ENCODE measurements around the gene MAP3K13.
"Not testable (repeated sequence)": the region's sequence is repeated elsewhere in the genome, so short reads cannot be mapped to it uniquely, and the experiment has no call there.

MAP3K13 gene

DNA sequence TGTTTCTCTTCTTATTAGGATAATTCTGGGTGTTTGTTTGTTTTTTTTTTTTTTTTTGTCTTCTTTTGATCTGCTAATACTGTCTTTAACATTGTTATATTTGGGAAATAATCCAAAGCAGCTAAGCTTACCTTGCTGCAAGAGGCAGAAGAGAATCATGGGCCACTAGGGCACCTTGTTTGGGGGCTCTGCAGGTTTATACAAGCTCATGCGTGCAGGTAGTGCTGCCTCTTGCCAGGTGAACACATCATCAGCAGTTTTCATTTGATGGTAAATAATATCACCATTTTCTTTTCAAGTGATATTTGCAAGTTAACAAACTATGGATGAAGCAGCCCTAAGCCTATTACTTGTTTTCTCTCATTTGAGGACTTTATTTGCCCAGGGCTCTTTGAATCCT, 37.9 kb downstream of the MAP3K13 start:
- WGBS (ENCODE audit: insufficient coverage, insufficient read length): no CpG with 5 or more reads among the region's 1 CpG
- Histone ChIP-seq H3K4me3 (ENCODE audit: low read length) (no peak overlapping the region), H3K9me3 (ENCODE audit: control insufficient read depth, insufficient read depth, low read length) (no peaks in the 10 kb centered on the region), H3K27me3 (ENCODE audit: control insufficient read depth, insufficient read depth, low read length) (no peaks in the 10 kb centered on the region), H3K4me1 (ENCODE audit: control insufficient read depth, insufficient read depth, low read length) (no peaks in the 10 kb centered on the region), H3K36me3 (ENCODE audit: control insufficient read depth, insufficient read depth, low read length) (no peaks in the 10 kb centered on the region), H3K27ac (ENCODE audit: low read length) (no peak overlapping the region)
- DNase-seq (ENCODE audit: low read depth, low spot score): no peak

DNA sequence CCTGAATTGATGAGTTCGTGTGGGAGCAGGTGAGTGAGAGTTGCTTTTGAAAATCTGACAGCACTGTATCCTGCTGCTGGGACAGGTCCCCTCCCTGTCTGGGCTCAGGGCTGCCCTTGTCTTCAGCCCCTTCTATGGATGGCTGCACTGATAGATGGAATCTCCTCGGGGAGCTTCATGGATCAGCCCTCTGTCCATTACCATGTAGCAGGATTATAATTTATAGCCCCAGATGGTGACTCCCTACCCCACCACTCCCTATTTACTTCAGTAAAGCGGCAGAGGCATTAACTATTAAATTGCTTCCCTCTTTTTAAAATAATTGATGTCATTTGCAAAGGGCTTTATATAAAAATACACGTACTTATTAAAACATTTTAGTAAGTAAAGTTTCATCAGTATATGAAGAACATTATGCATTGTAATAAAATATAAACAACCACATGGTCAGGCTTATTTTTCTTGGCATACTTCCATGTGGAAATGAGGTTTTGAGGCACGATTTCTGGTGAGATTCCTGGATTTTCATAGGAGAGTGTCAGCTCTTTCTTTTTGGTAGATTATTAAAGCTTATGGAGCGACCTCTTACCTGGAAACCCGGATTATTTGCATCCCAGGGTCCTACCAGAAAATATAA, 38.5 kb downstream of the MAP3K13 start:
- H3K9me3 ChIP-seq (ENCODE audit: control insufficient read depth, insufficient read depth, low read length): no peaks in the 10 kb centered on the region
- no peak for DNase-seq (ENCODE audit: low read depth, low spot score)
- WGBS (ENCODE audit: insufficient coverage, insufficient read length): no CpG with 5 or more reads among the region's 7 CpGs
- H3K27ac ChIP-seq (ENCODE audit: low read length): no peak overlapping the region
- H3K4me3 ChIP-seq (ENCODE audit: low read length): no peak overlapping the region
- no peaks in the 10 kb centered on the region for H3K4me1 ChIP-seq (ENCODE audit: control insufficient read depth, insufficient read depth, low read length)
- no peaks in the 10 kb centered on the region for H3K27me3 ChIP-seq (ENCODE audit: control insufficient read depth, insufficient read depth, low read length)
- H3K36me3 ChIP-seq (ENCODE audit: control insufficient read depth, insufficient read depth, low read length): no peaks in the 10 kb centered on the region

DNA sequence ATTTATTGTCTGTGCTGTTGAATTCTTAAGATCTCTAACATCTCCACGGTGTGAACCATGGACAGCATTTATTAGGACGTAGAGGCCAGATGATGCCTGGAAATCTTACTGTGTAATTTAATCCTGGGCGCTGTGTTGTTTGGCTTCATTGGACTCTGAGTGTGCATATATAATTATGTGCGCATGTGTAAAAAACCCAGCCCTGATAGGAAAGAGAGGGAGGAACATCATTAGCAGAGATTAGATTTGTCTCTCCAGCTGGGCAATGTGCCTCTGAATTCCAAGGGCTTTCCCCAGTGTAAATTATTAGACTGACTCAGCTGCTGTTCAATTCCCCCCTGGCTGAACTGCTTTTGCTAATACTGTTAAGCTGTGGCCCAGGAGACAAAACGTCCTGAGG, 39.6 kb downstream of the MAP3K13 start:
- no peak overlapping the region for H3K4me3 ChIP-seq (ENCODE audit: low read length)
- DNase-seq (ENCODE audit: low read depth, low spot score): no peak
- no peak overlapping the region for H3K27ac ChIP-seq (ENCODE audit: low read length)
- H3K36me3 ChIP-seq (ENCODE audit: control insufficient read depth, insufficient read depth, low read length): no peaks in the 10 kb centered on the region
- no peaks in the 10 kb centered on the region for H3K27me3 ChIP-seq (ENCODE audit: control insufficient read depth, insufficient read depth, low read length)
- no CpG with 5 or more reads among the region's 5 CpGs for WGBS (ENCODE audit: insufficient coverage, insufficient read length)
- no peaks in the 10 kb centered on the region for H3K4me1 ChIP-seq (ENCODE audit: control insufficient read depth, insufficient read depth, low read length)
- H3K9me3 ChIP-seq (ENCODE audit: control insufficient read depth, insufficient read depth, low read length): no peaks in the 10 kb centered on the region

DNA sequence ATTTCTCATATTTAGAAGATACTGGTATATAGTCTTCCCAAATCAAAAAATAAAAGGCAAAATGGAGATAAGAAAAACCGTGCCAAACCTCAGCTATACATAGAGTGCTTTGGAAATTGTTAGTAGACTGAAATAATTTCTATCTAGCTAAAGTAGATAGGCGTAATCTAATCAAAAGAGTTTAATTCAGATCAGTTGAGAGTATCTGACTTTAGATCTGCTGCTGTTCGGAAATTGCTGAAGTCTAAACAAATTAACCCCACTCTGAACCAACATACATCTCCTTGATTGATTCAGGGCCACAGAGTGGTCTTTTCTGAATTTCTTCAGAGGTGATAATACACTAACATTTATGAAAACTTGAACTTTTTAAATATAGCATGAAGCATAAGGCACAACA, 40.1 kb downstream of the MAP3K13 start:
- WGBS (ENCODE audit: insufficient coverage, insufficient read length): no CpG with 5 or more reads among the region's 3 CpGs
- H3K9me3 ChIP-seq (ENCODE audit: control insufficient read depth, insufficient read depth, low read length): no peaks in the 10 kb centered on the region
- H3K27ac ChIP-seq (ENCODE audit: low read length): no peak overlapping the region
- no peak for DNase-seq (ENCODE audit: low read depth, low spot score)
- H3K4me1 ChIP-seq (ENCODE audit: control insufficient read depth, insufficient read depth, low read length): no peaks in the 10 kb centered on the region
- no peaks in the 10 kb centered on the region for H3K27me3 ChIP-seq (ENCODE audit: control insufficient read depth, insufficient read depth, low read length)
- H3K36me3 ChIP-seq (ENCODE audit: control insufficient read depth, insufficient read depth, low read length): no peaks in the 10 kb centered on the region
- no peak overlapping the region for H3K4me3 ChIP-seq (ENCODE audit: low read length)

DNA sequence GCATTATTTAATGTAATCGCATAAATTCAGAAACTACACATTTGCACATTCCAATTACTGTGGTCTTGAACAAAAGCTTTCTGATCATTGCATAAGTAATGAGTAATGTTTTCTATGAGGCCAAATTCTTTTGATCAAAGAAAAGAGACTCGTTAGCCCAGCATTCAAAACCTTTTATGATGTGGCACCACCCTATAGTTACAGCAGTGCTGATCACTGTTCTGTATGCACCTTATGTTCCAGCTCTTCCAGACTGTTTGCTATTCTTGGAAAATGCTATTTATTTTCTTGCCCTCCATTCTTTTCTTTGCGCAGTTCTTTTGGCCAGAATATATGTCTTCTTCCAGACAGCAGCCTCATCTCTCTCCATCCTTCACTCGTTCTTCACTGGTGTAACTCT, 42.3 kb downstream of the MAP3K13 start:
- no peak overlapping the region for H3K4me3 ChIP-seq (ENCODE audit: low read length)
- H3K27me3 ChIP-seq (ENCODE audit: control insufficient read depth, insufficient read depth, low read length): no peaks in the 10 kb centered on the region
- H3K27ac ChIP-seq (ENCODE audit: low read length): no peak overlapping the region
- H3K9me3 ChIP-seq (ENCODE audit: control insufficient read depth, insufficient read depth, low read length): no peaks in the 10 kb centered on the region
- WGBS (ENCODE audit: insufficient coverage, insufficient read length): no CpG with 5 or more reads among the region's 4 CpGs
- no peak for DNase-seq (ENCODE audit: low read depth, low spot score)
- no peaks in the 10 kb centered on the region for H3K4me1 ChIP-seq (ENCODE audit: control insufficient read depth, insufficient read depth, low read length)
- H3K36me3 ChIP-seq (ENCODE audit: control insufficient read depth, insufficient read depth, low read length): no peaks in the 10 kb centered on the region

DNA sequence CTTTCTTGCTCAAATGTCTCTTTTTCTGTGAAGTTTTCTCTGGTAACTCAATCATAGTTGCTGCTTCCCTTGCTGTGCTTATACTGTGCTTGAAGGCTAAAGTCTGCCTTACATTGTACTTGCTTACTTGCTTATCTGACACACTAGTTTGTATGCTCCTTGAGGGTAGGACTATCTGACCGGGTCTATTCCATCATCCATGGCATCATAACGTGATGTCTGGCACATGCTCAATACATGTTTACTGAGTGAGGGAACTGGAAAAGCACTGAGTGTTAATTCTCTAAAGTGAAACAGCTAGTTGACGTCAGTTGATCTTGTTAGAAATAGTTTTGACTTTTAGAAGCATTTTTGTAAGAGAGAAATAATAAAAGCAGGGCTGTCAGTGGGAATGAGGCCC, 42.7 kb downstream of the MAP3K13 start:
- Histone ChIP-seq H3K36me3 (ENCODE audit: control insufficient read depth, insufficient read depth, low read length) (no peaks in the 10 kb centered on the region), H3K9me3 (ENCODE audit: control insufficient read depth, insufficient read depth, low read length) (no peaks in the 10 kb centered on the region), H3K27ac (ENCODE audit: low read length) (no peak overlapping the region), H3K4me3 (ENCODE audit: low read length) (no peak overlapping the region), H3K27me3 (ENCODE audit: control insufficient read depth, insufficient read depth, low read length) (no peaks in the 10 kb centered on the region), H3K4me1 (ENCODE audit: control insufficient read depth, insufficient read depth, low read length) (no peaks in the 10 kb centered on the region)
- DNase-seq (ENCODE audit: low read depth, low spot score): no peak
- WGBS (ENCODE audit: insufficient coverage, insufficient read length): no CpG with 5 or more reads among the region's 3 CpGs

DNA sequence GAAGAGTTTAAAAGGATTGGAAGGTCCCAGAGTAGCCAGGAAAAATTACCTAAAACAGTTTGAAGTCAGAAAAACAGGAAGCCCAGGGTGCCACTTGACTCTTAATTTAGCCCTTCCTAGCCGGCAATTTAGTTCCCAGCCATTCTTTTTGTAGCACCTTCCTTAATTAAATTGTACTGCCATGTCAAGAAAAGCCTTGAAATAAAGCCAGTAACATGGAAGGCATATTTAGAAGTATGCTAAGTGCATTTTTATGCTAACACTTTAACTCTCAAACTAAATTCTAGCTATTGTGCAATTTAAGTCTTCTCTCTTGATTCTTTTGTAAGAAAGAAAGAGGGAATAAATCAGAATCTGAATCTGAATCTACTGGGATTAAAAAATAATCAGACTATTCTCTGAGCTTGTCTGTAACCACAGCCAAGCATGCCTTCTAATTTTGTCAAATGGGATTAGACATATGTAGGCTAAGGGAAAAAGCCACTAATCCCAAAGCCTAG, 43.2 kb downstream of the MAP3K13 start:
- Histone ChIP-seq H3K4me3 (ENCODE audit: low read length) (no peak overlapping the region), H3K4me1 (ENCODE audit: control insufficient read depth, insufficient read depth, low read length) (no peaks in the 10 kb centered on the region), H3K36me3 (ENCODE audit: control insufficient read depth, insufficient read depth, low read length) (no peaks in the 10 kb centered on the region), H3K27me3 (ENCODE audit: control insufficient read depth, insufficient read depth, low read length) (no peaks in the 10 kb centered on the region), H3K9me3 (ENCODE audit: control insufficient read depth, insufficient read depth, low read length) (no peaks in the 10 kb centered on the region), H3K27ac (ENCODE audit: low read length) (no peak overlapping the region)
- no CpG with 5 or more reads among the region's 1 CpG for WGBS (ENCODE audit: insufficient coverage, insufficient read length)
- DNase-seq (ENCODE audit: low read depth, low spot score): no peak

DNA sequence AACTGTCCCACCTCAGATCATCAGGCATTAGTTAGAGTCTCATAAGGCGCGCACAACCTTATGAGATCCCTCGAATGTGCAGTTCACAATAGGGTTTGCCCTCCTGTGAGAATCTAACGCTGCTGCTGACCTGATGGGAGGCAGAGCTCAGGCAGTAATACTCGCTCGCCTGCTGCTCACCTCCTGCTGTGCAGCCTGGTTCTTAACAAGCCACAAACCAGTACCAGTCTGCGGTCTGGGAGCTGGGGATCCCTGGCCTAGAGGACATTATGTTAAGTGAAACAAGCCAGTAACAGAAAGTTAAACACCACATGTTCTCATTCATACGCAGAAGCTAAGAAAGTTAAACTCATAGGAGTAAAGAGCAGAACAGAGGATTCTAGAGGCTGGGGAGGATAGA, 47.0 kb downstream of the MAP3K13 start:
- no peaks in the 10 kb centered on the region for H3K27me3 ChIP-seq (ENCODE audit: control insufficient read depth, insufficient read depth, low read length)
- no peak overlapping the region for H3K4me3 ChIP-seq (ENCODE audit: low read length)
- WGBS (ENCODE audit: insufficient coverage, insufficient read length): no CpG with 5 or more reads among the region's 8 CpGs
- DNase-seq (ENCODE audit: low read depth, low spot score): no peak
- H3K27ac ChIP-seq (ENCODE audit: low read length): no peak overlapping the region
- H3K36me3 ChIP-seq (ENCODE audit: control insufficient read depth, insufficient read depth, low read length): no peaks in the 10 kb centered on the region
- no peaks in the 10 kb centered on the region for H3K4me1 ChIP-seq (ENCODE audit: control insufficient read depth, insufficient read depth, low read length)
- H3K9me3 ChIP-seq (ENCODE audit: control insufficient read depth, insufficient read depth, low read length): no peaks in the 10 kb centered on the region

DNA sequence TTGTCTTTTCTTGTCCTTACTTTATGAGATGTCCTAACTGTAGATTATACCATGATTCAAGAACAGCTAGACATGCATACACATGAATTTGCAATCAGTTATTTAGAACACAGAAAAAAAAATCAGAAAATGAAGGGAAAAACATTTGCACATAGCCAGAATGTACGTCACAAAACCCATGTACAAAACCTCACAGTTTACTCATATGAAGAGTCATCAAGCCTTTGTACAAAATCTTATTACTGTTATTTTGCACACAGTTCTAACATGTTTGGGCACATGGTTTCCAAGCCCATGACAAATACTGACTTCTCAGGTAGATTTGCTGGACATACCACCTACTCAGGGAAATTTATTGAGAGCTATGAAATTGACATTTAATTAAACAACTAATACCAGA, 48.2 kb downstream of the MAP3K13 start:
- Histone ChIP-seq H3K4me1 (ENCODE audit: control insufficient read depth, insufficient read depth, low read length) (no peaks in the 10 kb centered on the region), H3K4me3 (ENCODE audit: low read length) (no peak overlapping the region), H3K27me3 (ENCODE audit: control insufficient read depth, insufficient read depth, low read length) (no peaks in the 10 kb centered on the region), H3K9me3 (ENCODE audit: control insufficient read depth, insufficient read depth, low read length) (no peaks in the 10 kb centered on the region), H3K36me3 (ENCODE audit: control insufficient read depth, insufficient read depth, low read length) (no peaks in the 10 kb centered on the region), H3K27ac (ENCODE audit: low read length) (no peak overlapping the region)
- DNase-seq (ENCODE audit: low read depth, low spot score): no peak
- WGBS (ENCODE audit: insufficient coverage, insufficient read length): no CpG with 5 or more reads among the region's 1 CpG

DNA sequence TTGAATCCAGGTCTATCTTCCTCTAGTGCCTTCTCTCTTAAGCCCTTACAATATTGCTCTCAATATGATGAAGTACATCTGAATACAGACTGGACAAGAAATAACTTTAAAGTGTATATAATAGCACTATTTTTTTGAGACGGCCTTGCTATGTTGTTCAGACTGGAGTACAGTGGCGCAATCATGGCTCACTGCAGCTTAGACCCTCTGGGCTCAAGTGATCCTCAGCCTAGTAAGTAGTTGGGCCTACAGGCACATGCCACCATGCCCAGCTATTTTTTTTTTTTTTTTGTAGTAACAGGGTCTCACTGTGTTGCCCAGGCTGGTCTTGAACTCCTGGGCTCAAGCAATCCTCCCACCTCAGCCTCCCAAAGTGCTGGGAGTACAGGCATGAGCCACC, 53.6 kb downstream of the MAP3K13 start:
- WGBS (ENCODE audit: insufficient coverage, insufficient read length): no CpG with 5 or more reads among the region's 2 CpGs
- Histone ChIP-seq H3K27me3 (ENCODE audit: control insufficient read depth, insufficient read depth, low read length) (no peaks in the 10 kb centered on the region), H3K4me1 (ENCODE audit: control insufficient read depth, insufficient read depth, low read length) (no peaks in the 10 kb centered on the region), H3K36me3 (ENCODE audit: control insufficient read depth, insufficient read depth, low read length) (no peaks in the 10 kb centered on the region), H3K27ac (ENCODE audit: low read length) (no peak overlapping the region), H3K9me3 (ENCODE audit: control insufficient read depth, insufficient read depth, low read length) (no peaks in the 10 kb centered on the region), H3K4me3 (ENCODE audit: low read length) (no peak overlapping the region)
- no peak for DNase-seq (ENCODE audit: low read depth, low spot score)

DNA sequence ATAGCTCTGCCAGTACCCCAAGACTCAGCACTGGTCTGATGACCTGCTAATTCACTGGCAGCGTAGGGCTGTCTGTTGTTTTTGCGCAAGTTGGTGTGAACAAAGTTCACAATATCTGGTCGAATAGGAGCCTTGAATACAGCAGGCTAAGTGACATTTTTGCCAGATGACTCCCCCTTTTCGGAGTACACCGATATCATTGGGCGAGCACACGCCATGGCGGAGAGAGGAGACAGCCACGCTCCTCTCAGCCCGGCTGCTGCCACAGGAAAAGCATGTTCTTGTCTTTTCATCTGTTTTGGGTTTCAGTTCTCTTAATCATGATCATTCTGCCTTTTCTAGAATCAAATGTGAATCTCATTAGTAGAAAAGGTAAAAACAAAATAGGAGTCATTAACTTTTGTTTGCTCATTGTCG, 55.6 kb downstream of the MAP3K13 start:
- not testable (repeated sequence) for H3K4me3 ChIP-seq (ENCODE audit: low read length); H3K36me3 ChIP-seq (ENCODE audit: control insufficient read depth, insufficient read depth, low read length); H3K4me1 ChIP-seq (ENCODE audit: control insufficient read depth, insufficient read depth, low read length); DNase-seq (ENCODE audit: low read depth, low spot score); H3K27me3 ChIP-seq (ENCODE audit: control insufficient read depth, insufficient read depth, low read length); H3K27ac ChIP-seq (ENCODE audit: low read length); H3K9me3 ChIP-seq (ENCODE audit: control insufficient read depth, insufficient read depth, low read length)
- WGBS (ENCODE audit: insufficient coverage, insufficient read length): no CpG with 5 or more reads among the region's 11 CpGs
